GM18499 (cell line): ENCODE results near the gene CNN3.
"Not testable (repeated sequence)": the region's sequence is repeated elsewhere in the genome, so short reads cannot be mapped to it uniquely, and the experiment has no call there.

Experiments used
- ATAC-seq: cut with Tn5 transposase; IDR thresholded peaks from one replicate; pipeline ENCODE4 v1.9.1; 2021; ENCODE audit warnings: moderate number of reproducible peaks; ENCODE audit not compliant: insufficient read depth, unreplicated experiment

CNN3 gene

DNA sequence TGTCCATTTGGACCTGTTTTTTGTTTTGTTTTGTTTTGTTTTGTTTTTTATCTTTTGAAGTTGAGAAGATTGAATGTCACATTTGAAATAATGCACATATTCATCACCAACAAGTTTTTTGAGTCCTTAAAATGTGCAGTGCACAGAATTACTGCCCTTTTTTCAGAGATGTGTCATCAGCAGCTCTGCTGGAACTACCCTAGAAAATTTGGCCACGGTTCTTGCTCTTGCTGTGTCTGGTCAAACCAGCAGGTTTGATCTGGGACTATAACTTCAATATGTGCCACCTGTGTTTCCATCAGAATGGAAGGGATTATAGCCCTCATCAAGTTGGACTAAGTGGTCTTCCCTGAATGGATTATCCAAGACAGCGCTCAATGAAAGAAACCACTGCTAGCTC is 24.1 kb upstream of the CNN3 start:
- ATAC-seq = no peak

DNA sequence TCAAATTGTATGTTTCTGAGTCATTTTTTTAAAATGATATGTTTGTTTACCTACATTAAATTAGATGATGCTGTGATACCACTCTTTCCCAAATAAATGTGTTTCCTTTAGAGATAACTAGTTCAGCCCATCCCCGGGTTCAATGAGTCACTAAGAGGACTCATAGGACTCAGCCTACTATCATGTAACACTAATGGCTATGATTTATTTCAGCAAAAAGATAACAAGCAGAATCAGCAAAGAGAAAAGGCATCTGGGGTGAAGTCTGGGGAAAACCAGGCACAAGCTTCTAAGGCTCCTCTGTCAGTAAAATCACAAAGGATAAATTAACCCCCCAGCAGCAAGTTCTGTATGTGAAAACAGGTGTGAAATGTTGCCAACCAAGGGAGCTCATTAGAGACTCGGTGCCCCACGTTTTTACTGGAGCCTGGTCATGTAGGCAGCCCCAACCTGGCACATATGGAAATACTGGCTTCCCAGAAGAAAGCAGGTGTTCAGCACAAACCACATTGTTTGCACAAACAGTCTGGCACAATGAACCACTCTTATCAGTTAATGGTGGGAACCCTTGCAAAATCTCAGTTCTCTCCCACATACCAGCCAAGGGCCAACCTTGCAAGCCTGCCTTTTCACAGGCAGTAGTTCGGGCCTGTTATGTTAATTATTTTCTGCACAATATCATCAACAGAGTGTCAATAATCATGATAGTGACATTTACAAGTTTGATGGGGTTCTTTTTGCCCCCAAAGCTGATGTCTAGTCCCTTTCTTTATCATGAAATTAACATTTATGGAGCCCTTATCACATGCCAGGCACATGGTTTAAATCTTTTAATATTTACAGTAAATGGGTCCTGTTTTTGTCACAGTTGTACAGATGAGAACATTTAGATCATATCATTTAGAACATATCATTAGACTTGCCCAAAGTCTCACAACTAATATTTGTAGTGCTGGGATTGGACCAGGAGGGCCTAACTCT is 23.1 kb upstream of the CNN3 start:
- no peak for ATAC-seq

GRCh38 chr1:94947437-94947836 is 20.5 kb upstream of the CNN3 start:
- no peak for ATAC-seq

- ATAC-seq = no peak
Measured at GRCh38 chr1:94946886-94947285, 20.0 kb upstream of the CNN3 start.

GRCh38 chr1:94942171-94943128 is 15.5 kb upstream of the CNN3 start:
- no peak for ATAC-seq

GRCh38 chr1:94941480-94941879 is 14.6 kb upstream of the CNN3 start:
- not testable (repeated sequence) for ATAC-seq

DNA sequence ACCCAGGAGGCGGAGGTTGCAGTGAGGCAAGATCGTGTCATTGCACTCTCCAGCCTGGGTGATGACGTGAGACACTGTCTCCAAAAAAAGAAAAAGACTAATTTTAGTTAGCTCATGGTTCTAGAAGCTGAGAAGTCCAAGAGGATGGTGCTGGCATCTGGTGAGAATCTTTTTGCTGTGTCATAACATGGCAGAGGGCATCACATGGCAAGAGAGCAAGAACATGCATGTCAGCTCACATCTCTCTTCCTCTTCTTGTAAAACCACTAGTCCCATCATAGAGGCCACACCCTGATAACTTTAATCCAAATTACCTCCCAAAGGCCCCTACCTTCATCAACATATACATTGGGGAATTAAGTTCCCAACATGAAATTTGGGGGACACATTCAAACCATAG is 13.8 kb upstream of the CNN3 start:
- no peak for ATAC-seq

DNA sequence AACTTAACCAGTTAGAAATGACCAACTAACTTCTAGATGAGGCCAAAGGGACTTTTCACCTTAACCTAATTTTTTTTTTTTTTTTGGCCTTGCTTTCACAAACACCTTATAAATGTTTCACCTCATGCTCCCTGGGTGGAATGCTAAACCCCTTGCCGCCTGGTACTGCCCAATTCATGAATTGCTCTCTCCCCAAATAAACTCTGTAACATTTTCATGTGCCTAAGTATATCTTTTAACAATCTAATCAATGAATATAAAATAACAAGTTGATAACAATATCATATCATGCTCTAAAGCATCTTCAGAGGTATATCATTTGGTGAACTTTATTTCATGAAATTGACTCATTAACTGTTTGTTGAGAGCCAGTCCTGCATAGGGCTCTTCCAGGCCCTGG is 10.9 kb upstream of the CNN3 start:
- no peak for ATAC-seq

DNA sequence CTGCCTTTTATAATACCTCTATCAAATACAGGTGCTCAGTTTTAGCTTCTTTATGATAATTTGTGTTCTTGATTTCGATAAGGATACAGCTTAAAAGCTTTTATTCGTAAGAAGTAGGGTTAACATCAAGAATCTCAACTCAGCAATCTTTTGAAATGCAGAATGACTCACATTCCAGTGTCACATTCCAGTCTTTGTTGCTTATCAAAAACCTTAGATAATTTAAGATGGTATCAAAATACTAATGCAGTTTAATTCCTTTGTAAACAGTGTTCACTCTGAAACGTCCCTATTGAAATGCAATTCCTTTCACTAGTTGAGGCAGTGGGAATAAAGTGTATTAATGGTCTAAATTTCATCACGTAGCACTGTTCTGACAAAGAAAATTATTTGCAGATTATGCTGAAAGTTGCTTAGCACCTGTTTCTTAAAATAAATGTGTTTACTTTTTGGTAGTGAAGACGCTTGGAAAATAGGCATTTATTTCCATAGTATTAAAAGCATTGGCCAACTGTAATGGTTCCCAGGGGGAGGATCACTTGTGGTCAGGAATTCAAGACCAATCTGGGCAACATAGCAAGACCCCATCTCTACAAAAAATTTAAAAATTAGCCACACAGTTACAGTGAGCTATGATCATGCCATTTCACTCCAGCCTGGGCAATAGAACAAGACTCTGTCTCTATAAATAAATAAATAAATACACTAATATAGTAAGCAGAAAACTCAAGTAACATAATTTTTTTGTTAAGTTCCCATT is 10.1 kb upstream of the CNN3 start:
- ATAC-seq = no peak

DNA sequence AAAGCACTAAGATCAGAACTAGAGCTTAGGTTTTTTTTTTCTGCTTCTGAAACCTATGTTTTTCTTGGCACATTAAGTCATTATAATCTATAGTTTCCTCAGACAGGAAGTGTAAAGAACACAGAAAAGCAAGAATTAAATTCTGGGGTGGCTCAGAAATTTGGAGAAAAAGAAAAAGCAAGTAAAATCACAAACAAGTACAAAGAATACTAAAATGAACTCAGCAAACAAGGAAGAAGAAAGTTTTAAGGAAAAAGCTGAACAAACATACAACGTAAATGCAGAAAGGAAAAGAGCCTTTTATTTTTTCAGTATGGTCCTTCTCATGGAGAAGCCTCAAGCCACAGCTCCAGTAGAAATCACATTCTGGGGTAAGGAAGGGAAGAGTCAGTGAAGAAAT is 8.6 kb upstream of the CNN3 start:
- ATAC-seq = no peak

GRCh38 chr1:94935034-94935433 is 8.1 kb upstream of the CNN3 start:
- no peak for ATAC-seq

DNA sequence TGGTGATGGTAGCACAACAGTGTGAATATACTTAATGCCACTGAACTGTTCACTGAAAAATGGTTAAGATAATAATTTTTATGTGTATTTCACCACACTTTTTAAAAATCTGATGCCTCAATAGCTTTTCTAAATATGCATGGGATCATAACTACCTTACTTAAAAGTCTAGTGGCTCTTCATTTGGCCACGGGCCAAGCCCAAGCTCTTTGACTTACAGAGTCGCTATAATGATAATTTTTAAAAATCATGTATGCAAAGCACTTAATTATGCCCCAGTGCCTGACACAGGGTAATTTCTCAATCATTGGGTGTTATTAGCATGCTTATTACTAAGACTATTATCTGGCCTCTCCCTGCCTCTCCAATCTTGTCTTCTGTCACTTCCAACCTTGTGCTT is 7.6 kb upstream of the CNN3 start:
- ATAC-seq = no peak

DNA sequence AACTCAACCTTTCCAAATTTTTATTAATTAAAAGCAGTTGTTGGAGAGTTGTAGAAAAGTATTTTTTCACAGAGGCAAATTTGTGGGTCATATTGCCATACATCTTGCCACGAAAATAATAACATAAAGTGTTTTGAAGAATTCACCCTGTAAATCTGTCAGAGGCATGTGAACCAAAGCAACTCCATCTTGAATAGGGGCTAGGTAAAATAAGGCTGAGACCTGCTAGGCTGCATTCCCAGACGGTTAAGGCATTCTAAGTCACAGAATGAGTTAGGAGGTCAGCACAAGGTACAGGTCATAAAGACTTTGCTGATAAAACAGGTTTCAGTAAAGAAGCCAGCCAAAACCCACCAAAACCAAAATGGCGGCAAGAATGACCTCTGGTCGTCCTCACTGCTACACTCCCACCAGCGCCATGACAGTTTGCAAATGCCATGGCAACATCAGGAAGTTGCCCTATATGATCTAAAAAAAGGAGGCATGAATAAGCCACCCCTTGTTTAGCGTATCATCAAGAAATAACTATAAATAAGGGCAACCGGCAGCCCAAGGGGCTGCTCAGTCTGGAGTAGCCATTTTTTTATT is 4.4 kb upstream of the CNN3 start:
- no peak for ATAC-seq

- ATAC-seq = no peak
Measured at GRCh38 chr1:94929351-94930217, 2.7 kb upstream of the CNN3 start.

DNA sequence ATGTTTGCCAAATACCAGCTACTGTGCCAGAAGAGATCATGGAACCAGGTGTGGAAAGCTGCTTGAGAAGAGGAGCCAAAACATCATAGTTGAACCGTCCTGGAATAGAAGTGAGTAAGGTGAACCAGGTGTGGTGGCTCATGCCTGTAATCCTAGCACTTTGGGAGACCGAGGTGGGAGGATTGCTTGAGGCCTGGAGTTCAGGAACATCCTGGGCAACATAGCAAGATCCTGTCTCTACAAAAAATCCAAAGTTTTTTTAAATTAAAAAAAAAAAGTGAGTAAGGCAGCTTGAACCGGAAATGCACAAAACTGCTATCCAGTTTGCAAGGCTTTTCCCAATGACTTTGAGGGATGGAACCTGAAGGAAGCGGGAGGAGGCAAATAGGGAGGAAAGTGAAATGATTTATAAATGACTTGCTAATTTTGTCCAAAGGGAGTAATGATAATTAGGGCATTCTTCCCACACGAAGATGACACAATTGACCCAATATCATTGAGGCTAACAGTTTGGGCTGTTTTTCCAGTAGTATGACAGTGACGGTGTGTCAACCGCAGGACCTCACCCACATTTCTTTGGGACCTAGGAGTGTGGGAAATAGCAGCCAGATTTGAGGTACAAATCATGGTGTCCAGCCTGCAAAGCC is 1.5 kb upstream of the CNN3 start:
- no peak for ATAC-seq

GRCh38 chr1:94927405-94928175 is 680 bp upstream of the CNN3 start:
- peak; percentile 19 for ATAC-seq

DNA sequence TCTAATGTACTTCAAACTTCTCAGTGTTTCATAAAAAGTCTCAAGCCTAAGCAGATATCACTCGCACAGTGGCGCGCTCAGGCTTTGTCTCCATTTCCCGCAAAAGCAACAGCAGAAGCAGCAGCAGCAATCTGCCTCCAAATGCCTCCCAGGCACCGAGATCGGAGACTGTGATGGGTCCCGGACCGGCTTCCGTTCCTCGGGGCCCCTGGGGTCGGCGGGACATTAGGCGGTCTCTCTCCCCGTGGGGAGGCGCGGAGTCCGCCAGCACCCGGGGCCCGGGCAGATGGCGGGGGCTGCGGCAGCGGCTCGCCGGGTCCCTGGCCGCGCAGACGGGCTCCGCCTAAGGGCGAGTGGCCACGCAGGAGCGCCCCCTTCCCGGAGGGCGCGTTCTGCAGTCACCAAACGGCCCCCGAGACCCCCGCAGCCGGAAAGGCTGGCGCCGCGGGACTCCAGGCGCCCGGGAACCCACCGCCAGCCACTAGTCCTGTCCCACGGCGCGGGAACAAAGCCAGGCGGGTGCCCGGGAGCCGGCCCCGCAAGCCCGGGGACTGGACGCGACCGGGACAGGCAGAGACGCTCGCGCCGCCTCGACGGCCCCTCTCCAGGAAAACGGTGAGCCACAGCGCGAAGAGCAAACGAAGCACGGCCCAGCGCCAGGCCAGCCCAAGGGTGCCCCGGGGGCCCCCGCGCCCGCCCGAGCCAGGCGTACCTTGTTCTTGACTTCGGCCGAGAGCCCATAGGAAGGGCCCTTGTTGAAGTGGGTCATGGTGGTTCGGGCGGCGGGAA is 590 bp downstream of the CNN3 start:
- peak; percentile 2 for ATAC-seq
